SU-DHL-6 (cell line): Measurements from ENCODE around the gene CBX5.

Experiments used
- CTCF ChIP-seq: fragments of 200-600 bp; sonication (generic); IDR thresholded peaks from one replicate; pipeline ENCODE4 v1.5.1; 2017; ENCODE audit warnings: antibody characterized with exemption, mild to moderate bottlenecking, low read length, moderate library complexity; ENCODE audit not compliant: insufficient read depth, poor library complexity, severe bottlenecking
- EZH2phosphoT487 ChIP-seq: fragments of 200-600 bp; sonication (generic), shearing (Covaris generic); conservative IDR thresholded peaks from 2 replicates; pipeline ENCODE4 v1.6.1; 2018; ENCODE audit warnings: mild to moderate bottlenecking, antibody characterized with exemption, low read length, moderate library complexity, mixed read lengths

GRCh38 chr12:54214553-54215406 is 65.1 kb downstream of the CBX5 start:
- peak; percentile 98 for TF ChIP-seq CTCF
- TF ChIP-seq EZH2phosphoT487: no peak
